ENCODE measurements around the gene ANKFY1.
"Not testable (repeated sequence)": the region's sequence is repeated elsewhere in the genome, so short reads cannot be mapped to it uniquely, and the experiment has no call there.

ANKFY1 gene

DNA sequence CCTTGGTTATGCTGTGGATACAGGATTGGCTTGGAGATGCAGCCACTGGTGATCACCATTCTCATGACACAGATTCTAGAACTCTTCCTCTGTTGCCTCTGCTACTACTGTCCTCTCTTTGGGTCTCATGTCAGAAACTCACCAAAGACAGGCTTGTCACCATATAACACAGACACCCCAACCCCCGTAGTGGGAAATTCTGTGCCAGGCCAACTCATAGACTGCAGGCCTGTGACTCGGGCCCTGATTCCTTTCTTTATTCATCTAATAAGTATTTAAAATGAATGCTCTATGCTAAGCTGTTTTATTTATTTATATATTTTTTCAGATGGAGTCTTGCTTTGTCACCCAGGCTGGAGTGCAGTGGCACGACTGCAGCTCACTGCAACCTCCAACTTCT, 111.3 kb downstream of the ANKFY1 start:
- DNase-seq: no peak

DNA sequence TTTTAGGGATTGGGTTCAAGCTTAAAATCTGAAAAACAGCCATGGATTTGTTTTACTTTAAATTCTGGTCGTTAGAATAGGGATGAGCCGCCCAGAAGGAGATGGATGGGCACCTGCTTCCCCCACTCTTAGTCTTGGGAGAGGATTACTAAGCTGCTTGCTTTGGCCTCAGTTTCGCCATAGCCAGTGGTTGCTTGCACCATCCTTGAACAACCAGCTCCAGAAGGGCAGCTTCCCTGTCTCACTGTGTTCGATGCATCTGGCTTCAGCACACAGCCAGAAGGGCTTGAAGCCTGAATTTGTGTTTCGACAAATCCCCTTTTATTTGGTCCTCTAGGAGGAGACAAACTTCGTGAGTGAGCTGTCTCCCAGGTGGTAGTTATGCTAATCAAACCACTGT, 113.7 kb downstream of the ANKFY1 start:
- no peak for DNase-seq

DNA sequence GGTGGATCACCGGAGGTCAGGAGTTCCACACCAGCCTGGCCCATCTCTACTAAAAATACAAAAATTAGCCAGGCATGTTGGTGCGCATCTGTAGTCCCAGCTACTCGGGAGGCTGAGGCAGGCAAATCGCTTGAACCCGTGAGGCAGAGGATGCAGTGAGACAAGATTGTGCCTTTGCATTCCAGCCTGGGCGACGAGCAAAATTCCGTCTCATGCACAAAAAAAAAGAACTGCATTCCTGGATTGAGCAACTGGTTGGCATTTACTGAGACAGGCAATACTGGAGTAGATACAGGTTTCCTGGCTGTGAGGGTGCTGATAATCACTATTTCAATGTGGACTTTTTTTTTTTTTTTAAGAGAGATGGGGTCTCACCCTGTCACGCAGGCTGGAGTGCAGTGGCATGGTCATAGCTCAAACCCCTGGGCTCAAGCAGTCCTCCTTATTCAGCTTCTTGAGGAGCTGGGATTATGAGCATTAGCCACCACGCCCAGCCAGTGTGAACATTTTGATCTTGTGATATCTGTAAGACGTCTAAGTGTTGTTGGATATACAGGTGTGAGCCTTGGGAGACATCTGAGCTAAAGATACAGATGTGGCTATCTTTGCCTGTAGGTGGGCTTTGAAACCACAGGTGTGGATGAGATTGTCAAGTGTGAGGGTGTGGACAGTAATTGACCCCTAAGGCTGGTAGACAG, 115.0 kb downstream of the ANKFY1 start:
- DNase-seq: no peak

DNA sequence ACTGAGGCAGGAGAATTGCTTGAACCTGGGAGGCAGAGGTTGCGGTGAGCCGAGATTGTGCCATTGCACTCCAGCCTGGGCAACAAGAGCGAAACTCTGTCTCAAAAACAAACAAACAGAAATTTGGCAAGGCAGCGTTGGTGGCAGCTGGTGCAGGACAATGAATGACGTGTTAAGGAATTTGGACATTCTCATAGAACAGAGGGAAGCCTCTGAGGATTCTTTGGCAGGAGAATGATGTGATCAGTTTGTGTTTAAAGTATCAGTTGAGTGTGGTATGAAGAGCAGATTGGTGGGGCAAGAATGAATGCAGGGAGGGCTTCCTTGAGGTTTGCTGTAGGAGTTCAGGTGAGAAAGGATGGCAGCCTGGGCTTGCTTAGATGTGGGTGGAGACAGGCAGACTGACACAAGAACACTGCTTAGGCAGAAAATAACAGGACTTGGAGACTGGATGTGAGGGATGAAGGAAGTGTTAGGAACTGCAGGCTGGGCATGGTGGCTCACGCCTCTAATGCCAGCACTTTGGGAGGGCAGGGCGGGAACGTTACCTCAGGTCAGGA, 115.9 kb downstream of the ANKFY1 start:
- DNase-seq: no peak

DNA sequence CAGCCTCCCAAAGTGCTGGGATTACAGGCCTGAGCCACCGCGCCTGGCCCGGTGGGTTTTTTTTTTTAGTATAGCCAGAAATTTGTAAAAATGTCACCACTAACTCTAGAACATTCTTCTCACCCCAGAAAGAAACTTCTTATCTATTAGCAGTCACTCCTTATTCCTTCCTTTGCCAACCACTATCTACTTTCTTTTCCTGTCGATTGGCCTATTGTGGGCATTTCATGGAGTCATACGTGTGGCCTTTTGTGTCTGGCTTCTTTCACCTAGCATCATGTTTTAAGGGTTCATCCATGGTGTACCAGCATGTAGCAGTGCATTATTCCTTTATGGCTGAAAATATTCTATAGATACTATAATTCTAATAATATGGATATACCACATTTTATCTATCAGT, 117.1 kb downstream of the ANKFY1 start:
- DNase-seq: no peak

DNA sequence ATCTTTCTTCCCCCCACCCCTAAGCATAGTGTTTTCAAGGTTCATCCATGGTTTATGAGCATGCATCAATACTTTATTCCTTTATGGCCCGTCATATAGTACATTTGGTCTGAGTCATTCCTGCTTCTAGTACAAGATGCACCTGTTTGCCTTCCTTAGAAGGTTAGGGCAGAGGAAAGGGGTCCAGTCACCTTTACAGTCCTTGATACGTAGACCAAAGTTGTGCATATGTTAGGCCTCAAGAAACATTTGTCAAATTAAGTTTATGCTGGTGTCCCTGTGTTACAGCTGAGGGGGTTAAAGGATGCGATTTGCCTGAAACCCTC, 119.4 kb downstream of the ANKFY1 start:
- no peak for DNase-seq

DNA sequence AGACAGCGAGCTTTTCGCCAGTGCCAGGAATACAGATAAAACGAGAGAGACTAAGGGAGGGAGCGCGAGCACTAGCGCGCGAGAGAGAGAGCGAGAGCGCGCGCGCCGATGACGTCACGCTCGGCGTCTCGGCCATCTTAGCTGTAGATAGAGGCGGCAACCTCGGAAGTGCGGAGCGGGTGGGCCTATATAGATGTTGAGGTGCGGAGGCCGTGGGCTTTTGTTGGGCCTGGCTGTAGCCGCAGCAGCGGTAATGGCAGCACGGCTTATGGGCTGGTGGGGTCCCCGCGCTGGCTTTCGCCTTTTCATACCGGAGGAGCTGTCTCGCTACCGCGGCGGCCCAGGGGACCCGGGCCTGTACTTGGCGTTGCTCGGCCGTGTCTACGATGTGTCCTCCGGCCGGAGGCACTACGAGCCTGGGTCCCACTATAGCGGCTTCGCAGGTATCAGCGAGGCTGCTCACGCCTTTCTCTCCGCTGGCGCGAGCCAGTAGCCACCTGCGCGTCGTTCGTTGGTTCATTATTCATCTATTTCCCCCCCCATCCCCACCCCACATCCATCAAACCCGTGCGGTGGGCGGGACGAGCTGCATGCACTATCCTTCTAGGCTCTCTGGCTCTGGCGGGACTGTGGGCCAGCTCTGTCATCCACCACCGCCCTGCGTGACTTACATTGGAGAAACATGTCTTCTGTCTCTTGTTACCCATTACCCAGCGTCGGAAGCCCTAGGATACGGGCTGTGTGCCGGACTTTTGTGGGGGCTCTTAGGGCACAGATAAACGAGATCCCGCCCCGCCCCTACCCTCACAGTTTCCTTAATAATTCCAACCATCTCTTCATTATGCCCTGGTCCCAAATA, 120.0 kb downstream of the ANKFY1 start:
- DNase-seq: no peak

DNA sequence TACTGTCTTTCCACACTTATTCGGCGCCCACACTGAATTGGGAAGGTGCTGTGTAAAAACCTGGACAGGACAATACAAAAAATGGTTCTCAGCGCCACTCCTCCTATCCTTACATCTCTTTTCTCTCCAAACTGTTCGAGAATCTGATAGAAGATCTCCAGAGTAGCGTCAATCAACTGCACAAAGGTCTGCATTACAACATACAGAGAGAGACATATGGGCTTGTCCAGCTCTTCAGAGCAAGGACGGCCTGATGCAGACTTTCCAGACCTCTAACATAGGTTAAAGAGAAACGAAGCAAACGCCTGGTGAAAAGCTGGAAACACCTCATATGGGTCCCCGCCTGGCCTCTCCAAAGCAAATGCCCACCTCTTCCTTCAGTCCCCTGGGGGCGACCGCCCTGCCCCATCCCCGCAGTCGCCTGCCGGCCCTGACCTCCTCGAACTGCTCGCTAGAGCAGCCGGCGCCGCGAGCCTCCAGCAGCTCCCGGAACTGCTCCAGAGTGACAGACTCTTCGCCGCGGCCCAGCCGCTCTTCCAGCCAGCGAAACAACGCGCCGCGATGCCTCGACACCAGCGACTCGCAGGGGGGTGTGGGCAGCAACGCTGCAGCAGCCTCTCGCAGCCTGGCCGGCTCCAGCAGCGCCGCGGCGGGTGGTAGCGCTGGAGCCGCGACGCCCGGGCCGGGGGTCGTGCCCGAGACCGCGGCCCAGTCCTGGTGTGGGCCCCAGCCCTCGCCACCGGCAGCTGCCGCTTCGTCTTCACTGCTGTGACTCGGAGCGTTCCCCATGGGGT, 121.5 kb downstream of the ANKFY1 start:
- DNase-seq: no peak

DNA sequence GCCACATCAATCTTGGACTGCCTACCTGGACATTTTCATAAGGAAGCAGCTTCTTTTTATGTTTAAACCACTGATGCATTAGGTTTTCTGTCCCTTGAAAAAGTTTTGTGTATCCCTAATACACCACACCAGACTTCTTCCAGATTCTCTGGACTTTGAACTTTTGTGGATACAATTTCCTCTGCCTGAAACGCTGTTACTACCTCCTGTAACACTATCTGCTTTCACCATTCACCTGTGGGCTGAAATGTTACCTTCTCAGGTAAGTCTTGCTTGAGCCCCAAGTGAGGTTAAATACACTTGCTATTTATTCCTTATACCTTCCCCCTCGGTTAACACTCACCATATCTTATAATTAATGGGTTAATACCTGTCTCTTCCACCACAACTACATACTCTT, 123.7 kb downstream of the ANKFY1 start:
- no peak for DNase-seq

DNA sequence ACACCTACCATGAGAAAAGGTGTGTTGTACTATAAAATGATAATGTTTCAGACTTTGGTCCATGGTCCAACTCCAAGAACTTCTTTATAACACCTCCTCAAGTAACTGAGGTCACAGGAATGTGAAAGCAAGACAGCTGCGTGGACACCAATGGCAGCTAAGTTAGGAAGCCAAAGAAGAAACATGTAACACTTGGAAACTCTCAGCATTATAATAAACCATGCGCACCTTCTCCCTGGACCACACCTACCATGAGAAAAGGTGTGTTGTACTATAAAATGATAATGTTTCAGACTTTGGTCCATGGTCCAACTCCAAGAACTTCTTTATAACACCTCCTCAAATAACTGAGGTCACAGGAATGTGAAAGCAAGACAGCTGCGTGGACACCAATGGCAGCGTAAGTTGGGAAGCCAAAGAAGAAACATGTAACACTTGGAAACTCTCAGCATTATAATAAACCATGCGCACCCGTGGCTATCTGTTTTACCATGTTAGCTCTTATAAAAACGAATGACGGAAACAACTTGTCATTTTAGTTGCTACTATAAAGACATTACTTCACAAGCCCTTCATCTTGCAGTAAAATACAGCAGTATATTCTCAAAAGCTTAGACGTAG, 124.8 kb downstream of the ANKFY1 start:
- DNase-seq: not testable (repeated sequence)

DNA sequence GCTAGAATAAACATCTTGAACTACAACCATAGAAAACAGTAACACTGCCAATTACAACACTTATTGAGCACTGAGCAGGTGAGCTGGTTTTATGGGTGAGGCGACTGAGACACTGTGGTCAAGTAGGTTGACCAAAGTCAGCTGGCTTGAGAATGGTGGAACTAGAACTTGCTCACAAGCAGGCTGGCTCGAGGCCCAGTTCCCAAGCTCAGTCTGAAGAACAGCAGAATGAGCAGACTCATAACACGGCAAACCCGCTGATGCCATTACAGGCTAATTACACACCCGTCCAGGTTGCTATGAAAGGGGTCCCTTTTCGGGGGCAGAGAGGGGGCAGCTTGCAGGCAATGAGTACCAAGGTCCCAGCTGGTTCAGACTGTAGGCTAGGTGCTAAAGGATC, 127.4 kb downstream of the ANKFY1 start:
- no peak for DNase-seq

DNA sequence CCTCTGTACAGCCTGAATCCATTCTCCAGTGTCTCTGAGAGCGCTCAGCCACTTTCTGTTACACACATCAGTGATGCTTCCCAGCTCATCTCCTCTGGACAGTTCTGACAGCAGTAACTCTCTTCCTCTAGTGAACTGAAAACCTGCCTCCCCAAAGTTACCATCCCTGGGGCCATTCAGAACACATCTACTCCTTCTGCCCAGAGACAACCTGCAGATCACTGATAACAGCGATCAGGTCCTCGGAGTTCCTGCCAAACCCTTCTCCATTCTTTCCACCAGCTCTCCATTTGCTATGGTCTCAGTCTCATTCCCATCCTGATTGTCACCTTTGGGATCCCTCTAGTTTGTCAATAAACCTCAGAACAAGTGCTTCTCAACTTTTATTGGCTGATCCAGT, 128.3 kb downstream of the ANKFY1 start:
- no peak for DNase-seq

DNA sequence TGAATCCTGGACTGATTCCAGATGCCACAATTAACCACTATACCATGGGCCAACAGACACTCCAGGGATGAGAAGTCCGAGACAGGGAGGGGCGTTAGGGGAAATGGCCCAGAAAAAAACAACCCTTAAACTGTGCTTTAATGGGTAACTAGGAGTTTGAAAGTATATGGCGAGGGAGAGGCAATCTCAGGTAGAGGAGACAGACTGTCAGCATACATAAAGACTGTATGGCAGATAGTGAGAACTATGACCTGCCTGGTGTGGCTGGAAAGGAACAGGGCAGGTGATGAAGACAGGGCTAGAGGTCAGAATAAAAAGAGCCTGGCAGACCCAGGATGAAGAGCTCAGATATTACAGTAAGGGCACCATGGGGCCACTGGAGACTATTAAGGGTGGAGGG, 129.1 kb downstream of the ANKFY1 start:
- no peak for DNase-seq

DNA sequence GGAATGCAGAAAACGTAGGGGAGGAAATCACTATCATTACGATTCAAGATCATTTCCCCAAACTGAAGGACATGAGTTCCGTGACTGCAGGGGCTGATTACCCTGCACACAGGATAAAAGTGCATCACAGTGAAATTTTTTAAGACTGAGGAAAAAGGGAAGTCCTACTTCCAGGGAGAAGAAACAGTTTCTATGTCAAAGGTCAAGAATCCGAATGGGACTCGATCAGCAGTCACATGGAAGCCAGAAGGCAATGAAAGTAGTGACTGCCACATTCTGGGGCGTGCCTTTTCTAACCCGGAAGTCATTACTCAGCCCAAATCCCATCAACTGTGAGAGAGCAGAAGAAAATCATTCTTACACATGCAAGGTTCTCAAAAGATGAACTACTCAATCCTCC, 133.1 kb downstream of the ANKFY1 start:
- DNase-seq: no peak

DNA sequence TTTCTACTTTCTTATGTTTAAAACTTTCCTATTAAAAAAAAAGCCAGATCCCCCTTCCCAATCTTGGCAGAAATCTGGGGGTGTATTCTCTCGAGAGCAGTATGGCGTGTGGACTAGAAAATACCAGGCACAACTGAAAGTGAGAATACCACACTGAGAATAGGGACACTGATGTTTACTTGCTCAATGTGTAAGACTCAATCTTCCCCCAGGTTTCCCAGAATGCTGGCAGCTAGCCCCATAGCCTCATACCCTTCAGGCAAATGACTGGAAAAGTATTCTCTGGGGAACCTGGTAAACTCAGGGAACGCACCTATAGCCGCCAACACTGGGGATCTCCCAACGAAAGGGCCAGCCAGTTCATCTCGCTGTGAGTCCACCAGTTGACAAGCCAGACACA, 136.2 kb downstream of the ANKFY1 start:
- DNase-seq: no peak

DNA sequence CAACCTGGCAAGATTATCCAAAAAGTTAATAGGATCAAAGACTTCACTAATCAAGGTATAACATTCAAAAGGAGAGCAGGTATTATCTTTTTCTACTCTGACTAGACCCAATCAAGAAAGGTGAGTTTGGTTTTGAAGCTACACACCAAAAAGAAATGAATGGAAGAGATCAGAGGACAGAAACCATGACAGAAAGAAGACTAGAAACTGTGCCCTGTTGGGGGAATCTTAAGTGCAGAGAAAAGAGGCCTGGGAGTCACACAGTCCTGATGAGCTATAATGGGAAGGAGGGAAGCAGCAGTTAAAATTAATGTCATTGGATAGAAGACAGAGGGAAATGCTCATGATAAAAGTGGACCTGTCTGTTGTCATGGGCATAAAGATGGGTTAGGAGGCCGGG, 138.2 kb downstream of the ANKFY1 start:
- no peak for DNase-seq

DNA sequence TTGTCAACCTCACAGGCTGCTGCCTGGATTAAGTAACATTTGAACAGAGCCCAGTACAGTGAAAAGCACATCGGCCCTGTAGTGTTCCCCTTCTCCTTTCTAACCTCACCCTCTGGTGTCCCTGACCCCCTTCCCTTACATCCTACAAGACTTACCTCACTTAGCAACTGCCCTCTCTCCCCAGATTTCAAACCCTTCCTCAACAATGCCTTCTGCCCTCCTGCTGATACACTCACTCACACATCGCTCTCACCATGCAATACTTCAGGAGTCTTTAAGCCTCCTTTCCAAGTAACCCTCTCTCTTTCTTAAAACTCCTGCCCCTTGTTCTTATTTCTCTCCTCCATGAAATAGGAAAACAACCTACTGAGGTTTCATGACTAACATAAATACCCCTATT, 138.8 kb downstream of the ANKFY1 start:
- no peak for DNase-seq

DNA sequence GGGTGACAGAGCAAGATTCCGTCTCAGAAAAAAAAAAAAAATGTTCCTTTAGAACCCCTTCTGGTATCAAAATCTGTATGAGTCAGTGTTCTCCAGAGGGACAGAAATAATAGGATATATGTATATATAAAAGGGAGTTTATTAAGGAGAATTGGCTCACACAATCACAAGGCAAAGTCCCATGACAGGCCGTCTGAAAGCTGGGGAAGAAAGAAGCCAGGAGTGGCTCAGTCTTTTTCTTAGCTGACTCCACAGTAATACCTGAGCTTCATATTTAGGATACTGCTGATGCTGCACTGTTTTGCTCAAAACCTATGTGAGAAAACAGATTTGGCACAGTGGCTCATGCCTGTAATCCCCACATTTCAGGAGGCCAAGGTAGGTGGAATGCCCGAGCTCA, 143.4 kb downstream of the ANKFY1 start:
- no peak for DNase-seq

DNA sequence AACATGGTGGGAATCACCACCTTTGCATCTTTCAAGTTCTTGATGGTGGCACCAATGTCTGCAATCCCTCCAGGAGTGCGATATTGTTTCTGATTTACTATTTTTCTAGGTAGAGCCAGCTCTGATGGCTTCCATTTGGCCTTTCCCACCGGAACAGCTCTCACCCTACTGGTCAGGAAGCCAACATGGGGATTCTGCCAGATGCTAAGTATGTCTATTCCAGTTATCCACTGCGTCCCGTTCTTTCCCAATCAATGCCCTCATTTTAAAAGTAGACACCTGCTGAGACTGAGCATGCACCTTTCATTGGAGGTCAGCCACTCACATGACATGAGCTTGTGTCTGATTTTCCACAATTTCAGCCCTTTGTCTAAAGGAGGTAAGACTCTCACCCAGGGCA, 144.5 kb downstream of the ANKFY1 start:
- no peak for DNase-seq

DNA sequence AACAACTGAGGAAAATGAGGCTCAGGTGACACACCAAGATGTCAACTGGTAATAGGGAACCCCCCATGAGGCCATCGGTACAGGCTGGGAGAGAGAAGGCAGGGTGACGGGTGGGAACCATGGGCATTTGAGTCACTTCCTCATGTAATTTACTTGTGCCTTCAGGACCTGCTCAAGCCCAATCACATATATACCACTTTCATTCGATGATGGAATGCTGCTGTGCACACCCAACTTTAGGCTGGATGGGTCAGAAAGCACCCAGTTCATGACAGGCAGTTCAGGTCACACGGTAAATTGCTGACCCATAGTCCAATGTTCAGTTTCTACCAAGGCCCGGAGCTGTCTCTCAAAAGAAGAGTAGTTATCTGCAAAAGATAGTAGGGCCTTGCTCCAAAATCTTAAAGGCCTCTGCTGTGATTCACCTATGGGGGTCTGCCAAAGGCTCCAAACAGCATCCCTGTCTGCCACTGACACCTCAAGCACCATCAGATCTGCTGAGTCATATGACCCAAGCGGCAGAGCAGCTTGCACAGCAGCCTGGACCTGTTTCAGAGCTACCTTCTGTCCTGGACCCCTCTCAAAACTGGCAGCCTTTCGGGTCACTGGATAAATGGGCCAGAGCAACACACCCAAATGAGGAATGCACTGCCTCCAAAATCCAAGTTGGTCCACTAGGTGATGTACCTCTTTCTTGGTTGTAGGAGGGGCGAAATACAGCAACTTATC, 145.6 kb downstream of the ANKFY1 start:
- no peak for DNase-seq

DNA sequence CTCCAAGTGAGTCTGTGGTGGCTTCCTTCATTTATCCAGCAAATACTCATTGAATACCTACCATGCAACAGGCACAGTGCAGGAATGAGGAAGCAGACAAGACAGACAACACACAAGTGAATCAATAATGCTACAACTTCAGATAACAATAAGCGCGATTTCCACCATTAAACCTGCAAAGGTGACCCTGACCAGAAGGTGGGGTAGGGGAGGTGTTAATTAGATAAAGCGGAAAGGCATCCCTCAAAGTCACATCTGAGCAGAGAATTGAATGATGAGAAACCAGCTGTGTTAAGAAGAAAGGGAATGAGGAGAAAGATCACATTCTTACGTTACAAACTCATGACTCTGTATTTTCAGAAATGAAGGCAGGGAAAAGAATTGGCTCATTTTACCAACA, 147.3 kb downstream of the ANKFY1 start:
- no peak for DNase-seq

All from cortex of kidney (tissue), 1 donor.